ENCODE data around the gene RASD2. TPM values are rescaled to one million over a fixed set of nuclear protein-coding genes. Genes with fewer than 3 reads are reported as not detected.

The RASD2 gene
- total RNA-seq, 1 donor from 2014 or later = 2.0 TPM

- H3K27me3 ChIP-seq = no peaks in the 10 kb centered on the region
- H3K27ac ChIP-seq = no peak overlapping the region
- H3K4me3 ChIP-seq = no peak overlapping the region
- no peaks in the 10 kb centered on the region for H3K36me3 ChIP-seq
- no peak for DNase-seq (ENCODE audit: extremely low spot score in 2 of 2)
- intact Hi-C loops (cut with DNase I) = no loop called here
- H3K9me3 ChIP-seq = no peaks in the 10 kb centered on the region
- no peak for TF ChIP-seq POLR2AphosphoS5 (IDR thresholded peaks at IDR 0.05; ENCODE audit: insufficient read depth in 1 of 2, low read depth in 1 of 2)
- H3K4me1 ChIP-seq = peaks cover 4% of the 10 kb centered on the region
Observed at GRCh38 chr22:35559354-35560005, 18.8 kb downstream of the RASD2 start.

- Histone ChIP-seq H3K36me3 (no peaks in the 10 kb centered on the region), H3K27me3 (no peaks in the 10 kb centered on the region), H3K4me1 (peaks cover 7% of the 10 kb centered on the region), H3K4me3 (no peak overlapping the region), H3K27ac (no peak overlapping the region), H3K9me3 (no peaks in the 10 kb centered on the region)
- TF ChIP-seq CTCF (IDR thresholded peaks at IDR 0.05) (no peak), POLR2AphosphoS5 (IDR thresholded peaks at IDR 0.05; ENCODE audit: insufficient read depth in 1 of 2, low read depth in 1 of 2) (no peak), POLR2A (IDR thresholded peaks at IDR 0.05) (no peak)
- intact Hi-C loops (cut with DNase I) = no loop called here
- no peak for DNase-seq (ENCODE audit: extremely low spot score in 2 of 2)
Observed at GRCh38 chr22:35560366-35560765, 19.7 kb downstream of the RASD2 start.

- no peaks in the 10 kb centered on the region for H3K27me3 ChIP-seq
- intact Hi-C loops (cut with DNase I) = no loop called here
- H3K4me1 ChIP-seq = peaks cover 10% of the 10 kb centered on the region
Observed at GRCh38 chr22:35560824-35561223, 20.2 kb downstream of the RASD2 start.

GRCh38 chr22:35561796-35562526 is 21.3 kb downstream of the RASD2 start:
- no peak for TF ChIP-seq POLR2A (IDR thresholded peaks at IDR 0.05)
- no peak for TF ChIP-seq CTCF (IDR thresholded peaks at IDR 0.05)
- no peak for TF ChIP-seq POLR2AphosphoS5 (IDR thresholded peaks at IDR 0.05; ENCODE audit: insufficient read depth in 1 of 2, low read depth in 1 of 2)
- Histone ChIP-seq H3K36me3 (no peaks in the 10 kb centered on the region), H3K4me3 (no peak overlapping the region), H3K4me1 (peaks cover 15% of the 10 kb centered on the region), H3K9me3 (no peaks in the 10 kb centered on the region), H3K27ac (no peak overlapping the region), H3K27me3 (no peaks in the 10 kb centered on the region)
- DNase-seq (ENCODE audit: extremely low spot score in 2 of 2) = no peak
- intact Hi-C loops (cut with DNase I) = no loop called here

More at GRCh38 chr22:35560824-35561223, 20.2 kb downstream of the RASD2 start:
- Histone ChIP-seq H3K4me3 (no peak overlapping the region), H3K9me3 (no peaks in the 10 kb centered on the region), H3K27ac (no peak overlapping the region), H3K36me3 (no peaks in the 10 kb centered on the region)
- DNase-seq (ENCODE audit: extremely low spot score in 2 of 2) = no peak
- TF ChIP-seq CTCF (IDR thresholded peaks at IDR 0.05) (no peak), POLR2A (IDR thresholded peaks at IDR 0.05) (no peak), POLR2AphosphoS5 (IDR thresholded peaks at IDR 0.05; ENCODE audit: insufficient read depth in 1 of 2, low read depth in 1 of 2) (no peak)

- H3K27me3 ChIP-seq = no peaks in the 10 kb centered on the region
- no peak overlapping the region for H3K27ac ChIP-seq
- intact Hi-C loops (cut with DNase I) = no loop called here
- no peaks in the 10 kb centered on the region for H3K9me3 ChIP-seq
- H3K36me3 ChIP-seq = no peaks in the 10 kb centered on the region
- TF ChIP-seq CTCF (IDR thresholded peaks at IDR 0.05) (no peak), POLR2A (IDR thresholded peaks at IDR 0.05) (no peak), POLR2AphosphoS5 (IDR thresholded peaks at IDR 0.05; ENCODE audit: insufficient read depth in 1 of 2, low read depth in 1 of 2) (no peak)
- H3K4me1 ChIP-seq = peaks cover 18% of the 10 kb centered on the region
- no peak for DNase-seq (ENCODE audit: extremely low spot score in 2 of 2)
- H3K4me3 ChIP-seq = no peak overlapping the region
Observed at GRCh38 chr22:35563211-35563610, 22.6 kb downstream of the RASD2 start.

All from vagina (tissue), 2 donors.